GM12878 (cell line): ENCODE data around the gene TRIM69. TPM values are rescaled to one million over a fixed set of nuclear protein-coding genes. Genes with fewer than 3 reads are reported as not detected.
A peak's percentile ranks its signal among the peaks of the same experiment; 100 is the strongest.

Source experiments
- ELK1 ChIP-seq: IDR thresholded peaks from 2 replicates; pipeline ENCODE4 v1.6.1; 2012; ENCODE audit warnings: low read depth, low read length, improper control_type of control experiment
- IKZF2 ChIP-seq, 2 experiments: fragments of 450-650 bp; IDR thresholded peaks; 2 replicates each; pipeline ENCODE4 v1.6.1; 2017; ENCODE audit warnings: mild to moderate bottlenecking in 2 of 2, moderate library complexity in 2 of 2
- IRF4 ChIP-seq: IDR thresholded peaks from 2 replicates; pipeline ENCODE4 v1.6.1; 2011; ENCODE audit warnings: low read depth, low read length
- LARP7 ChIP-seq: fragments of 450-650 bp; IDR thresholded peaks from 2 replicates; pipeline ENCODE4 v1.6.1; 2017; ENCODE audit warnings: mild to moderate bottlenecking
- NBN ChIP-seq: fragments of 450-650 bp; IDR thresholded peaks from 2 replicates; pipeline ENCODE4 v1.6.1; 2016
- NFYA ChIP-seq: IDR thresholded peaks from 2 replicates; pipeline ENCODE4 v1.6.1; 2011; ENCODE audit warnings: low read depth, mild to moderate bottlenecking, low read length, improper control_type of control experiment, borderline replicate concordance
- NR2F1 ChIP-seq: fragments of 450-650 bp; conservative IDR thresholded peaks from 2 replicates; pipeline ENCODE4 v1.6.1; 2017; ENCODE audit warnings: mild to moderate bottlenecking
- PKNOX1 ChIP-seq: fragments of 450-650 bp; IDR thresholded peaks from 2 replicates; pipeline ENCODE4 v1.6.1; 2016; ENCODE audit warnings: mild to moderate bottlenecking
- POLR2AphosphoS5 ChIP-seq: IDR thresholded peaks from 2 replicates; pipeline ENCODE4 v1.6.1; 2011; ENCODE audit warnings: mild to moderate bottlenecking, low read length, inconsistent platforms
- RELA ChIP-seq: fragments of 450-650 bp; IDR thresholded peaks from 2 replicates; pipeline ENCODE4 v1.8.0; 2014; ENCODE audit warnings: borderline replicate concordance; ENCODE audit not compliant: partially characterized antibody
- RFX5 ChIP-seq: IDR thresholded peaks from 2 replicates; pipeline ENCODE4 v1.6.1; 2011; ENCODE audit warnings: low read depth, low read length, improper control_type of control experiment
- SPI1 ChIP-seq: IDR thresholded peaks from 2 replicates; pipeline ENCODE4 v1.6.1; 2011; ENCODE audit warnings: low read depth, mild to moderate bottlenecking, low read length, moderate library complexity, borderline replicate concordance; ENCODE audit not compliant: insufficient read depth
- SREBF2 ChIP-seq: IDR thresholded peaks from 2 replicates; pipeline ENCODE4 v1.6.1; 2012; ENCODE audit warnings: mild to moderate bottlenecking, low read length
- TAF1 ChIP-seq: IDR thresholded peaks from 2 replicates; pipeline ENCODE4 v1.6.1; 2011; ENCODE audit warnings: mild to moderate bottlenecking, low read depth, low read length, borderline replicate concordance
- TARDBP ChIP-seq: IDR thresholded peaks from 2 replicates; pipeline ENCODE4 v1.6.1; 2016; ENCODE audit warnings: borderline replicate concordance
- WRNIP1 ChIP-seq: IDR thresholded peaks from 2 replicates; pipeline ENCODE4 v1.6.1; 2011; ENCODE audit warnings: low read depth, low read length, improper control_type of control experiment, borderline replicate concordance
- ZNF207 ChIP-seq: fragments of 450-650 bp; IDR thresholded peaks from 2 replicates; pipeline ENCODE4 v1.6.1; 2014; ENCODE audit warnings: antibody characterized with exemption, mild to moderate bottlenecking, borderline replicate concordance
- polyA plus RNA-seq, 11 experiments: library from polyadenylated mRNA; depleted of rRNA in 4 of 11; unstranded in 6 of 11; stranded (reverse) in 5 of 11; fragments of >200 nt; fragmentation: Nextera tagmentation in 4 of 11; fragmentation: Illumina TruSeq in 1 of 11; extraction: Ambion mirVana in 4 of 11; extraction: Trizol in 1 of 11; gene quantifications; 1 replicate in 1 of 11; 2 replicates in 10 of 11; pipeline versions ENCODE4 v1.2.1 to v1.2.3, GENCODE V29; 2011 to 2016; ENCODE audit warnings: inconsistent platforms in 2 of 11, missing spikeins in 2 of 11, low read depth in 1 of 11
- total RNA-seq, 4 experiments: library from RNA; depleted of rRNA in 3 of 4; stranded (reverse); fragments of >200 nt in 3 of 4; fragmentation: Illumina TruSeq in 1 of 4; extraction: Trizol in 1 of 4; gene quantifications; 2 replicates each; pipeline versions ENCODE4 v1.2.1 to v1.2.3, GENCODE V29; 2013 to 2021
- TF ChIP-seq, protein P1 (sequence below): fragments of 450-650 bp; IDR thresholded peaks from 2 replicates; pipeline ENCODE4 v1.6.1; 2017; ENCODE audit warnings: antibody characterized with exemption, mild to moderate bottlenecking, moderate library complexity
- TF ChIP-seq, protein P2 (sequence below): IDR thresholded peaks from 2 replicates; pipeline ENCODE4 v1.6.1; 2012; ENCODE audit warnings: mild to moderate bottlenecking, low read depth, low read length
- TF ChIP-seq, protein P3 (sequence below): IDR thresholded peaks from 2 replicates; pipeline ENCODE4 v1.6.1; 2011; ENCODE audit warnings: mild to moderate bottlenecking, low read depth, low read length, moderate library complexity; ENCODE audit not compliant: insufficient replicate concordance

TRIM69 gene
- total and polyA plus RNA-seq, 10 of the 15 experiments (the other 5 are each of a cell fraction or from before 2014, with no cell fraction given): 11.2 to 52.7 (median 37.8) TPM

DNA sequence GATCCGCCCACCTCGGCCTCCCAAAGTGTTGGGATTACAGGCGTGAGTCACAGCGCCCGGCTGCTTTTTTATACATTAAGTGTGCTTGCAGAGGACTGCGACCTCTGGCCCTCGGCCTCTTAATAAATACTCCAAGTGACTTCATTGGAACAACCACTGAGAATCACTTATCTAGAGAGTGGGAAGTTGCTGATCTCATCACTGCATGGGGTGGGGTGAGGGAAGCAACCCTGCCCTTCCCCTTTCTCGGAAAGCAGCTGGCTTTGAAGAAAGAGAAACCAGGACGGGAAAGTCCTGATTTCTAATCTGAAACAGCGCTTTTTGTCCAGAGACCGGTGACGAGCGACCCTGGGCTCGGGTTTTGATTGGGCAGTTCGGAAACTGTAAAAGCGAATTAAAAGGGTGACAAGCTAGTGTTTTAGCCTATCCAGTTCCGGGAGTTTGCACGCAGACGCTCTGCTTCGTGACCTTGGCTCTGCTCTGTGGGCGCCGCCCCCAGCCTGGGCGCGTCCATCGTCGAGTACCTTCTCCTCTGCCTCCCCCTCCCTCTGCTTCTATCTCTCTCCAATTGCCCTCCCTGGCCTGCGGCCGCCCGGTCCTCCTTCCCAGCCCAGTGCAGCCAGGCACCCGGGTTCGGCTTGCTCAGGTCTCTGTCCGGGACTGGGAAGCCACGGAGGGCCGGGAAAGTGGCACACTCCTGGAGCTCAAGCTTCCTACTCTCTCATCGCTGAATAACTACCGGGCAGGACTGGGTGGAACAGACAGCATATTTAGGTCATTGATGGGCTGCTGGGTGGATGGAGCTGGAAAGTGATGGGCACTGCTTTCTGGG is 7.5 kb upstream of the TRIM69 start (continued):
- TF ChIP-seq, protein P1, sequence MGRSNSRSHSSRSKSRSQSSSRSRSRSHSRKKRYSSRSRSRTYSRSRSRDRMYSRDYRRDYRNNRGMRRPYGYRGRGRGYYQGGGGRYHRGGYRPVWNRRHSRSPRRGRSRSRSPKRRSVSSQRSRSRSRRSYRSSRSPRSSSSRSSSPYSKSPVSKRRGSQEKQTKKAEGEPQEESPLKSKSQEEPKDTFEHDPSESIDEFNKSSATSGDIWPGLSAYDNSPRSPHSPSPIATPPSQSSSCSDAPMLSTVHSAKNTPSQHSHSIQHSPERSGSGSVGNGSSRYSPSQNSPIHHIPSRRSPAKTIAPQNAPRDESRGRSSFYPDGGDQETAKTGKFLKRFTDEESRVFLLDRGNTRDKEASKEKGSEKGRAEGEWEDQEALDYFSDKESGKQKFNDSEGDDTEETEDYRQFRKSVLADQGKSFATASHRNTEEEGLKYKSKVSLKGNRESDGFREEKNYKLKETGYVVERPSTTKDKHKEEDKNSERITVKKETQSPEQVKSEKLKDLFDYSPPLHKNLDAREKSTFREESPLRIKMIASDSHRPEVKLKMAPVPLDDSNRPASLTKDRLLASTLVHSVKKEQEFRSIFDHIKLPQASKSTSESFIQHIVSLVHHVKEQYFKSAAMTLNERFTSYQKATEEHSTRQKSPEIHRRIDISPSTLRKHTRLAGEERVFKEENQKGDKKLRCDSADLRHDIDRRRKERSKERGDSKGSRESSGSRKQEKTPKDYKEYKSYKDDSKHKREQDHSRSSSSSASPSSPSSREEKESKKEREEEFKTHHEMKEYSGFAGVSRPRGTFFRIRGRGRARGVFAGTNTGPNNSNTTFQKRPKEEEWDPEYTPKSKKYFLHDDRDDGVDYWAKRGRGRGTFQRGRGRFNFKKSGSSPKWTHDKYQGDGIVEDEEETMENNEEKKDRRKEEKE: no peak
- TF ChIP-seq RELA (peak; percentile 89), PKNOX1 (peak; percentile 65), IKZF2 (IDR thresholded peaks at IDR 0.05) (peak; percentile 97 to 98), ELK1 (no peak), SREBF2 (0 out of 2 replicates have a peak, but pooled peaks have one; percentile 43), NR2F1 (peak; percentile 98), LARP7 (peak; percentile 63; the same call in 1 of the 2 replicates), TAF1 (peak; percentile 84), RFX5 (peak; percentile 99), NBN (peak; percentile 95), SPI1 (peak; percentile 89), POLR2AphosphoS5 (peak; percentile 93), TARDBP (0 out of 2 replicates have a peak, but pooled peaks have one; percentile 44), NFYA (no peak; the same call in 1 of the 2 replicates), IRF4 (peak; percentile 63), ZNF207 (no peak; the same call in 1 of the 2 replicates), WRNIP1 (peak; percentile 97; the same call in 1 of the 2 replicates)
- TF ChIP-seq, protein P2, sequence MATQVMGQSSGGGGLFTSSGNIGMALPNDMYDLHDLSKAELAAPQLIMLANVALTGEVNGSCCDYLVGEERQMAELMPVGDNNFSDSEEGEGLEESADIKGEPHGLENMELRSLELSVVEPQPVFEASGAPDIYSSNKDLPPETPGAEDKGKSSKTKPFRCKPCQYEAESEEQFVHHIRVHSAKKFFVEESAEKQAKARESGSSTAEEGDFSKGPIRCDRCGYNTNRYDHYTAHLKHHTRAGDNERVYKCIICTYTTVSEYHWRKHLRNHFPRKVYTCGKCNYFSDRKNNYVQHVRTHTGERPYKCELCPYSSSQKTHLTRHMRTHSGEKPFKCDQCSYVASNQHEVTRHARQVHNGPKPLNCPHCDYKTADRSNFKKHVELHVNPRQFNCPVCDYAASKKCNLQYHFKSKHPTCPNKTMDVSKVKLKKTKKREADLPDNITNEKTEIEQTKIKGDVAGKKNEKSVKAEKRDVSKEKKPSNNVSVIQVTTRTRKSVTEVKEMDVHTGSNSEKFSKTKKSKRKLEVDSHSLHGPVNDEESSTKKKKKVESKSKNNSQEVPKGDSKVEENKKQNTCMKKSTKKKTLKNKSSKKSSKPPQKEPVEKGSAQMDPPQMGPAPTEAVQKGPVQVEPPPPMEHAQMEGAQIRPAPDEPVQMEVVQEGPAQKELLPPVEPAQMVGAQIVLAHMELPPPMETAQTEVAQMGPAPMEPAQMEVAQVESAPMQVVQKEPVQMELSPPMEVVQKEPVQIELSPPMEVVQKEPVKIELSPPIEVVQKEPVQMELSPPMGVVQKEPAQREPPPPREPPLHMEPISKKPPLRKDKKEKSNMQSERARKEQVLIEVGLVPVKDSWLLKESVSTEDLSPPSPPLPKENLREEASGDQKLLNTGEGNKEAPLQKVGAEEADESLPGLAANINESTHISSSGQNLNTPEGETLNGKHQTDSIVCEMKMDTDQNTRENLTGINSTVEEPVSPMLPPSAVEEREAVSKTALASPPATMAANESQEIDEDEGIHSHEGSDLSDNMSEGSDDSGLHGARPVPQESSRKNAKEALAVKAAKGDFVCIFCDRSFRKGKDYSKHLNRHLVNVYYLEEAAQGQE: no peak
- TF ChIP-seq, protein P3, sequence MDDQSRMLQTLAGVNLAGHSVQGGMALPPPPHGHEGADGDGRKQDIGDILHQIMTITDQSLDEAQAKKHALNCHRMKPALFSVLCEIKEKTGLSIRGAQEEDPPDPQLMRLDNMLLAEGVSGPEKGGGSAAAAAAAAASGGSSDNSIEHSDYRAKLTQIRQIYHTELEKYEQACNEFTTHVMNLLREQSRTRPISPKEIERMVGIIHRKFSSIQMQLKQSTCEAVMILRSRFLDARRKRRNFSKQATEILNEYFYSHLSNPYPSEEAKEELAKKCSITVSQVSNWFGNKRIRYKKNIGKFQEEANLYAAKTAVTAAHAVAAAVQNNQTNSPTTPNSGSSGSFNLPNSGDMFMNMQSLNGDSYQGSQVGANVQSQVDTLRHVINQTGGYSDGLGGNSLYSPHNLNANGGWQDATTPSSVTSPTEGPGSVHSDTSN: no peak
